Activated T-helper 1 cell treated with anti-CD3 and anti-CD28 coated beads, Interleukin-2, amount 50 U/mL, for 16 hours (primary cell): ENCODE data around the gene TSPAN9.

Experiments used
- DNase-seq, 2 donors: peaks; one replicate each; pipeline ENCODE4 v3.0.0-alpha.2; 2020; ENCODE audit warnings: low read depth in 1 of 2, low spot score in 1 of 2

The TSPAN9 gene

DNA sequence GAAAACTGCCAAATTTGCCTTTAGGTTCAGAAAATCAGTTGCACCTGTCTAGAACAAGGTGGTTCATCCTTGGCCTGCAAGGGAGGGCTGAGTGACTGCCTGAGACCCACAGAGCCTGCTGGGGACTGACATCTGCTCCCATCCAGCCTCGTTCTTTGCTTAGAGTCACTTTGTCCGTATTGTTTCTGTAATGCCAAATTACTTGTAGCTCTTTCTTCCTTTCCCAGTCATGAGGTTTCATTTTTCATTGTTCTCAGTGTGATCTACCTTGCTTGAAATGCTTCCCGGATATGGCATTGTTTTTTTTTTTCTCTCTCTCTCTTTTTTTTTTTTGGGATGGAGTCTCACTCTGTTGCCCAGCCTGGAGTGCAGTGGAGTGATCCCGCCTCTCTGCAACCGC is 21.3 kb downstream of the TSPAN9 start:
- no peak for DNase-seq

DNA sequence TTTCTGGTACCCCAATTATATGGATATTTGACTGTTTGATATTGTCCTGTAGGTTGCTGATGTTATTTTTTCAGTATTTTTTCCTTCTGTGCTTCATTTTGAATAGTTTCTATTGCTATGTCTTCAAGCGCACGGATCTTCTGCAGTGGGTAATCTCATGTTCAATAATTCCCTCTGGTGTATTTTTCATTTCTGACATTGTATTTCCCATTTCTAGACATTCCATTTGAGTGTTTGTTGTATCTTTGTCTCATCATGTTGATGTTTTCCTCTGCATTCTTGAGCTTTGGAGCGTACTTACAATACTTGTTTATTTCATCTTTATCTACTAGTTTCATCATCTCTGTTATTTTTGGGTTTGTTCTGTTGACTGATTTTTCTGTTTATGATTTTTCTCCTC is 22.0 kb downstream of the TSPAN9 start:
- no peak for DNase-seq

DNA sequence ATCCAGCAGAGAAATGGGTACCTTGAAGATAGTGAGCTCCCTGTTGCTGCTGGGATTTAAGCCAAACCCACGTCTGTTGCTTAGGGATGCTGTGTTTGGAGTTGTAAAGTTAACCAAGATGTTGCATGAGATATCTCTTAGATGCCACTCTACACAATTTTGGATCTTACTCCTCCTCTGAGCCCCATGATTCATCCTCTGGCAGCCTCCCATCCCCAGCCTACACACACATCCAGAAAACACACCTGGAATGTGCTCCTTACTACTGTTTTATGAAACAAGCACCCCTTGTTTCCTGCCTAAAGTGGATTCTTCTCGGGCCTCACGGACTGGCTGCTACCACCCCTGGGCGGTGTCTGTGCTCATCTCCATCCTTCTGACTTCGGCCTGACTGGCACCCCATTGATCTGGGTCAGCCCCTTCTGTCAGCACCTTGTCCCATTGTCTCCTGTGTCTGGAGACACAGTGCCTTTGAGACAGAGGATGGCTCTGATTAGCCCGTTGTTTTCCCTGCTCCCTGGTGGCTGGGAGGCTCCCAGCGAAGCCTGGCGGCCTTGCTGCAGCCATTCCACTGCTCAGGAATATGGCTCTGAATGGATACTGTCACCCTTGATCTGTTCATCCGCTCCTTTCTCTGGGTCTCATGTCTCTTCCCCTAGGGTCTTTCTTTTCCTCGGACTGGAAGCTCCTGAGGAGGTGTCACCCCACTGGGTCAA is 24.3 kb downstream of the TSPAN9 start:
- DNase-seq: no peak

DNA sequence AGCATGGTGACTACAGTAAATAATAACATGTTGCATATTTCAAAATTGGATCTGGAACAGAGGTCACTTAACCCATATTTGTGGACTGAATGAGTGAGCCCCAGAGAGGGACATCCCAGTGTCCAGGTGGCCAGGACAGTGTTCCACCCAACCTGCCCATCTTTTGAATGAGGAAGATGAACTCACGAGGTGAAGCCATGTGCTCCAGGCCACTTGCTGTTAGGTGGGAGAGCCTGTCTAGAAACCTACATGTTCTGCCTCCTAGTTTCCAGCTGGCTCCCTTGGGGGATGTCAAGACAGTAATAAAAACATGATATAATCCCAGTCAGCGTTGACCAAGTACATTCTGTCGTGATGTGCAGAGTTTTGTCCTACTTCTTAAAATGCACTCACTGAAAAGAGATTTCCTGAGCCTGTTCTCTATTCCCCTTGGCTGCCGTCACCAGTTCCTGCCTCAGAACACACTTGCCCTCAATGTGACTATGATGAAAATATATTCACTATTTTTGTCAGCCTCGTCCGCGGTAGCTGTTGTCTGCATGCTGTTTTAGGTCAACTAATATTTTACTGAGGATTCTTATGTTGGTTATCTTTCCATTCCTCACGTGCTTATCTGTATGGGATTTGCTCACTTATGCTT is 25.7 kb downstream of the TSPAN9 start:
- no peak for DNase-seq

DNA sequence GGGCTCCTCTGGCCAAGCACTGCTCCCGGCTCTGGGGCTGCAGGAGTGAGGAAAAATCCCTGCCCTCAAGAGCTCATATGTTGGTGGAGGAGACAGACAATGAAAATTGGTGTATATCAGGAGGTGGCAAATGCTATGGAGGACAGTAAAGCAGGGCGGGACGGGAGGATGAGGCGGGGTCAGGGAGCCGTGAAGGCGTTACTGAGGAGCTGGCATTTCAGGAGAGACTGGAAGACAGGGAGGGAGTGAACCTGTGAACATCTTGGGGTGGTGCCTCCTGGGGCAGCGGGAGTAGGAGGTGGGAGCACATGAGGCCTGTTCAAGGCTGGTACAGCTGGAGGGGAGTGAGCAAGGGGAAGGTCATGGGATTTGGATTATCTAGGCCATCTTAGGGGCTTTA is 26.6 kb downstream of the TSPAN9 start:
- no peak for DNase-seq

DNA sequence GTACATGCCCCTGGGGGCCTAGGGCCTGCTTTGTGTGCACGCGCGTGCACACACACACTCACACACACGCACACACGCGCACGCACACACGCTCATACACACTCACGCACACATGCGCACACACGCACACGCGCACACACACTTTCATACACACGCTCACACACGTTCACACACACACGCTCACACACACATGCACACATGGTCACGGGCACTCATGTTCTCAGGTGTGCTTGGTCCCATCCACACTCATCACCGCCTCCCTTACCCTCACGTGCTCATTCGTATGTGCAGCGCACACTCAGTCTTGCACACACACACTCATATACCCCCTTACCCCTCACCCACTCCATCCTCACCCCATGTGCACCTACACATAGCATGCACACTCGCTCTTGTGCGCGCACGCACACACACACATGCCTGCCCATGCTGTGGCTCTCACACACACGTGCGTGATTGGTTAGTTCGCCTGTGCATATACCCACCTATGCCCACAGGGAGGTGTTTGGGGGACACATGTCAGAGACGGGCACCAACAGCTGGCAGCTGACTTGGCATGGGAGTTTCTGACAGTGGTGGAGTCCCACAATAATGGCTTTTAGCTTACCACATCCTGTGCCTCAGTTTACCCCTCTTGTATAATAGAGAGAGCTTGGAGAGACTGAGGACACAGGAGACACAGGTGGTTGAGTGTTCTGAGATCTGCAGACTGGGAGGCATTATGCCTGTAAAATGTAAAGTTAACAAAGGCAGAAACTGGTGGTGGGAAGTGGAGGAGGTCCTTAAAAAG is 28.7 kb downstream of the TSPAN9 start:
- DNase-seq: no peak

DNA sequence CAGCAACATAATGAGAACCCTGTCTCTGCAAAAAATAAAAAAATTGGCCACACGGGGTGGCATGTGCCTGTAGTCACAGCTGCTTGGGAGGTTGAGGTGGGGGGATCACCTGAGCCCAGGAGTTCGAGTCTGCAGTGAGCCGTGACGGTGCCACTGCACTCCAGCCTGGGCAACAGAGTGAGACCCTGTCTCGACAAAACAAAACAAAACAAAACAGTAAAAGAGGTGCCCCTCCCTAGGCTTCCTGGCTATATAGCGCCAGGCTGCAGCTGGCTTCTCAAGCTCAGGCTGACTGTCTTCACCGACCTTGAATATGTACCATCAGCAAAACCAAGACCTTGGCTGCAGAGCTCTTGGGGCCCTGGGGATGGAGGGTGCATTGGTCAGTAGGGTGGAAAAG is 29.4 kb downstream of the TSPAN9 start:
- no peak for DNase-seq

DNA sequence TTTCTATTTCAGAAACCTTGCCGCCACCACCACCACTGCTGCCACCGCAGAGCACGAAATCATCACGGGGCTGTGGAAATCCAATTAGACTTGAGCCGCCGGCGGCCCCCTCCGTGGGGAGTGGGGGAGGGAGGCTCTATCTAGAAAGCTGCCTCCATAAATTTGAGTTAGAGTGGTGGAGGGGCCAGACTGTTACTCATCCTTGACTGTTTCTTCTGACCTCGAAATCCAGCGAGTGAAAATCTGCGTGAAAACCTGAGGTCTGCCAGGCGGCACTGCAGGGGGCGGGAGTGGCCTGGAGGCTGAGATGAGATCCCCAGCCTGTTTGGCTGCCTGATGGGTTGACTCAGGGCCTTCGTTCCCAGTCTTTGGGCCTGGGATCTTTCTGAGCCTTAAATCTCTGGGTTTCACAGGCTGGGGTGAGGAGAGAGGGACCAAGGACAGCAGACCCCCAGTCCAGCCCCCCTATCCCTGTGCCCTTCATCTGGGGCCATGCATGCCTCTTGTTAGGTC is 29.9 kb downstream of the TSPAN9 start:
- DNase-seq: no peak

DNA sequence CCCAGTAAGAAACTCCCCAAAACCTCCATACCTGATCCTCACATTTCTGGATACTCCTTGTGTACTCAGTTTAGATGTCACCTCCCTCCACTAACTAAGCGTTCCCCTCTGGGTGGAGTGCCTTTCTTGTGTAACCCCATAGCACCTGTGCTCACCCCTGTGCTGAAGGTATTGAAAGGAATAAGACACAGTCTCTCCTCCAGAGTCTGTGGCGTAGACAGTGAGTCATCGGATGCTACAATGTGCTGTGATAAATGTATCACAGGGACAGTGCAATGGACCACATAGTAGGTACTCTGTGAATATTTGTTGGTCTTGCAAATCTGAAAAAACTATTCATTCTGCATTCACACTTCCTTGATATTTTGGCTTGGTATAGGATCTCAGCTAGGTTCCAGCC is 30.8 kb downstream of the TSPAN9 start:
- DNase-seq: no peak

DNA sequence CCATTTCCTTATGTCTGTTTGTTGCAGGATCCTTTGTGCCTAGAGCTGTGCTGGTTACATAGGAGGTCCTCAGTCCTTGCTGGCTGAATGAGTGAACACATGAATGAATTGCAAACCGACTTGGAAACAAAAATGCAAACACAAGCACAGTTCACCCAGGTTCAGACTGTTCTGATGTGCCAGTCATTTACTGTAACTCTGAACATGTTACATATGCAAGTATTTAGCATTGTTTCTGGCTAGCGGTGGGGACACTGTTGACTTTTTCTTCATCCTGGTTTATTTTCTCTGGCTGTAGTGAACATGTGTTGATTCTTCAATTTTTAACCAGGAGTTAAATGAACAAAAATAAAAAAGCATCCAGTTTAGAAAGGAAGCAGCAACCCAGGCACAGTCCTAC is 33.4 kb downstream of the TSPAN9 start:
- DNase-seq: no peak

DNA sequence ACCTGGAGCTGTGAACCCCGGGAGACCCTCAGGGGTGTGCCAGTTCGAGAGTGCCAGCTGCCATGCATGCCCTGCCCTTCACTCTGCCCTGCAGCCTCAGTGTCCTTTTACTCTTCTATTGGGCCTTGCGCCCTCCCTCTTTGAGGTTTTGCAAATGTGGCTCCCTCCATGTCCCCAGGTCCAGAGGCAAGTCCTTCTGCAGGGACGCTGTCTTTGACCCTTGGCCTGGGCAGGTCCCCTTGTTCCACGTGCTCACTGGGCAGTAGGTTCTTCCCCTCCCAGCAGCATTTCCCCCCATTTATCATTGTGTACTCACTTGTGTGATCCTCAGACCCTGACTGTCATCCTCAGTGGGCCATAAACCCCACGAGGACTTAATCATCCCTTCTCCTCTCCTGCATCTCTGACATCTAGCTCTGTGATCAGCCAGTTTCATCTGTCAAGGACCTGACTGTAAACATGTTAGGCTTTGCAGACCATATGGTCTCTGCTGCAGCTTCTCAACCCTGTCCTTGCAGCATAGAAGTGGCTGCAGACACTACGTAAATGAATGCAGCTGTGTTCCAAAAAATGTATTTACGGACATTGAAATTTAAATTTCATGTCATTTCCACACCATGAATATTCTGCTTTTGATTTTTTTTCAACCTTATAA is 36.6 kb downstream of the TSPAN9 start:
- DNase-seq: no peak

DNA sequence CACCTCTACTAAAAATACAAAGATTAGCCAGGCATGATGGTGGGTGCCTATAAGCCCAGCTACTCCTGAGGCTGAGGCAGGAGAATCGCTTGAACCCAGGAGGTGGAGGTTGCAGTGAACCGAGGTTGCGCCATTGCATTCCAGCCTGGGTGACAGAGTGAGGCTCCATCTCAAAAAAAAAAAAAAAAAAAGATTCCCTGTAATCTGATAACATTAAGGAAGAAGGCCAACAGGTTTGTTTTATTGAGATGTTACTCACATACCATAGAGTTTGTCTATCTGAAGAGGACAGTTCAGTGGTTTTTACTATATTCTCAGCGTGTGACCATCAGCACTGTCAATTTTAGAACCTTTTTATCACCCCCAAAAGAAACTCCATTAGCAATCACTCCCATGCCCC is 37.5 kb downstream of the TSPAN9 start:
- no peak for DNase-seq

DNA sequence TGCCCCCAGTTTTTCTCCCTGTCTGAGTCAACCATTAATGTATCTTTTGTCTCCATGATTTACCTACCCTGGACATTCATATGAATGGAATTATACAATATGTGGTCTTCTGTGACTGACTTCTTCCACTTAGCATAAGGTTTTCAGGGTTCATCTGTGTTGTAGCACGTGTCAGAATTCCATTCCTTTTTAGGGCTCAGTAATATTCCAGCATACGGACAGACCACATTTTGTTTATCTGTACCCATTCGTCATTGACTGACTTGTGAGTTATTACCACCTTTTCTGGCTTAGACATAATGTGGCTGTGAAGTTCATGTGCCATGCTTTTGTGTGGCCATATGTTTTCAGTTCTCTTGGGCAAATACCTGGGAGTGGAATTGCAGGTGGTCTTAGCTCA is 37.9 kb downstream of the TSPAN9 start:
- DNase-seq: no peak

DNA sequence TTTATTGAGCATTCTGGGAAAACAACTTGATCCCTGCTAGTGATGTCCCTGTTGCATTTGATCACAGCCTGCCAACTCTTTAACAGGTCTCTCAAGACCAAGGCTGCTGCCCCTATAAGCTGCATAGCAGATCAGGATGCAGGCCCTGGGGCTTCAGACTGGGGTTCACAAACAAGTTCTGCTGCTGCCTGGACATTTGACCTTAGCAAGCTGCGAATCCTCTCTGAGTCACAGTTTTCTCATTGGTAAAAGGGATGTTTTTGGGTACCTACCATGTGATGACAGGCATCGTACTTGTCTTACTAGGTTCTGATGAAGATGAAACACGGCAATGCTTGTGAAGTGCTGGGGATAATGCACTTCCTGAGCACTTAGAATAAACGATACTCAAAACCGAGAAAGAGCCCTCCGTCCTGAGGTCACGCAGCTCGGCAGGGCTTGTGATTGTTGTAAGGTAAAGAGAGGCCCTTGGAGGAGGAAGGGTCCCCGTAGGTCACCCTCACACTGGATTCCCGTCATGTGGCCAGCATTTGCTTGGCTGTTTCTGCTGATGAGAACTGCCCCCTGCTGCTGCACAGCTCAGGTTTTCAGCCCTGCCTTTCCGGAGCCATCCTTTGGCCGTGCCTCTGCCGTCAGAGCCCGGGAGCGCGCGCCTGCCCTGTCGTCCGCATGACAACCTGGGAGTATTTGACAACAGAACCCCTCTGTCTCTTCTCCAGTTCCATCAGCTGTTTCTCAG is 39.1 kb downstream of the TSPAN9 start:
- DNase-seq: no peak

DNA sequence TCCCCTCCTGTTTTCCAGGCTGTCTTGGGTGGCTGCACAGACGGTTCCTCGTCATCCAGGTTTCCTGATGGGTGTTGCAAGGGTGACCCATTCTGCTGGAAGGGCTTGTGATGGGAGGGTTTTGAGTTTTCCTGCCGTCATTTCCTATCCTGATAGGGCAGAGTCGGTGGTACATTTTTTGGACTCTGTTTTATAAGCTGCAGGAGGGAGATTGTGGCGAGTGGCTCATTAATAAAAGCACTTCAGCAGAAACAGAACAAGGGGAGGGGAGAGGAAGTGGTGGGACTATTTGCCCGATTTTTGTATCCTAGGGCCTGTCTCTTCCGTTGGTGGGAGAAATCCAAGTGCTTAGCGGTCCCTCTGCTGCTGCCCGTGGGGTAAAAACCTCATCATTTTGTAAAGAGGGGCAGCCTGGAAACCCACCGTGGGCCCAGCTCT is 40.0 kb downstream of the TSPAN9 start:
- no peak for DNase-seq

DNA sequence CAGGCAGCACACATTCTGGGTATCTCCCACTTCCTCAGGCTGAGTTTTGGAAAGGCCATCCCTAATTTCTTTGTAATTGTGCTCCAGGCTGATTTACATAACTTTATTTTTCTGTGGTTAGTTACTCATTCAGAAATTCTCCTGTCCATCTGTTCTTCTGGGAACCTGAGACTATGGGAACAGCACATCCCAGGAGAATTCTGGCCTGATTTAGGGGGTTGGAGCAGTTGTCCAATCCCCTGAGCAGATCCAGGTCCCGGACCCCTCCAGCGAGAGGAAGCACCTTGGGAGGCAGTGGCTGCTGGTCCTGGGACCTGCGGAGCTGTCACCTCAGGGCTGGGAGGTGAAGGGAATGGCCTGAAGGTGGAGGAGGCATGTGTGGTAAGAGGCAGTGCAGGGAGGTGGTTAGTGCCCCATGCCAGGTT is 40.4 kb downstream of the TSPAN9 start:
- DNase-seq: no peak

DNA sequence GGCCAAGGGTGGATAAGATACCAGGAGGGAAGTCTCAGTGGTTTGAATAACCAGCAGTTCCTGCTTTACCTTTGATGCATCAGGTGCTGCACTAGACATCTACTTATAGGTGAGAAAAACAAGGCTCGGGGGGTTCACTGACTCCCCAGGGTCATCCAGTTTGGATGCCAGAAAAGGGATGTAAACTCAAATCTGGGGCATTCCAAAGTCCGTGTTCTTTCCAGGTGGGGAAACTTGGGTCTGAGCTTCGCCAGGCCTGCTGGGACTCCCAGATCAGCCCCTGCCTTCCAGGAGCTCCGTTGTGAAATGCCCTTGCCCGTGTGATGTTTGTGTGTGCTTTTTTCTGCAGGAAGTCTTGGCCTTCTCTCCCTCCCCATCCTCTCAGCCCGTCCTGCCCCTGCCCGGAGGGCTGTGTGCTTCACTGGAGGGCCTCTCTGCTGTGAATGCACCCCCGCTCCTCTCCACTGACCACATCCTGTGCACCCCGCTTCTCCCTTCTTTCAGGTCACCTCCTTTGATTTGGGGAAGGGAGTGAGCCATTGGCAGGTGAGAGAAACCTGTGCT is 42.1 kb downstream of the TSPAN9 start:
- no peak for DNase-seq

DNA sequence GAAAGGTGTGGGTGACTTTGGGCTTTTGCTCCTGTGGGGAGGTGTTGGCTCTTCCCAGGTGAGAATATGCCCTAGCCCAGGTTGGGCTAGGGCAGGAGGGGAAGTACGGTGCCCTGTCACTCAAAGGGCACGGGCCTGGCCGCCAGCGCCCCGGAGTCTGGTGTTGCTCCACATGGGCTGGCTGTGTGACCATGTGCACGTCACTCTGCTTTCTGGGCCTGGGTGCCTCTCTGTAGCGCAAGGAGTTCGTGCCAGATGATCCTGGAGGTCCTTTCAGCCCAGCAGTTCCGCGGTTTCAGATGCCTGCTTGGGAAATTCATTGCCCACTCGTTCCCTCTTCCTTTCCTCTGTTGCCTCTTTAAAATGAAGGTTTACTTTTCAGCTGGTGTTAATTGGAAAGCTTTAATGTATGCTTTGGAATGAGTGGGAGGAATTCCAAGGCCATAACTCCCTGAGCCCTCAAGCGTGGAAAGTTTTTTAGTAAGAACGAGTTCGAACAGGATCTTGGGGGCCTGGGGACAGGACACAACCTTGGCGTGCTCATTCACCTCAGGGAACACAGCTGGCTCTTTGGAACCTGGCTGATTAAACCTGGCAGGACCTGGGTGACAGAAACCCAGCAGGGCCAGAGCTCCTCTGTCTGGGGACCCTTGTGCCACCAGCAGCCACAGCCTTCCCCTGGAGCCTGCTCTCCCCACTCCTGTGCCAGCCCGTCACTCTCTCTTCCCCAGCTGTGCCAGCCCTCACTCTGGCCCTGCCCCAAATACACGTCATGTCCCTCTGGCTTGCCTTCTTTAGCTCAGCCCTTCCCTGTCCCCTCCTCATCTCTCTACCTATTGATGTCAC is 42.8 kb downstream of the TSPAN9 start:
- DNase-seq: no peak

DNA sequence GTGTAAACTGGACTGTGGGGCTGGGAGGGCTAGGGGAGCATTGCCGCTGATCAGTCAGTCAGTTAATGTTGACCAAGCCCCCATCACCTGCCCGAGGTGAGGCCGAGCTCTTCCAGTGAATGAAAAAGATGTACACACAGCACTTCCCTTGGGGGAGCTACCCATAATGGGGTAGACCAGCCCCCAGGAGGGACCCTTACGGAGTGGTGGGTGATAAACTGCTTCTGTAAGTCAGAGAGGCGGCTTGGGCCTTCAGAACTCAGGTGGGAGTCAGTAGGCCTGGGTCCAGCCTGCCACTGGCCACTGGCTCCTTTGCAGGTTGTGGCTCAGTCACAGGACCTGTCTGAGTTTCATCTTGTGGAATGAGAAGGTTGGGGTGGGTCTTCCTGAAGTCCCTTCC is 43.5 kb downstream of the TSPAN9 start:
- no peak for DNase-seq
